HCT116 (cell line): ENCODE results near the gene GADD45G. TPM values are rescaled to one million over a fixed set of nuclear protein-coding genes. Genes with fewer than 3 reads are reported as not detected.

Source experiments
- ATAC-seq: fragments of 200-7000 bp; cut with Tn5 transposase; 2 replicates; pipeline ENCODE4 v1.9.1; 2020; ENCODE audit warnings: mild to moderate bottlenecking, moderate library complexity
- BruUV-seq: library from RNA; stranded (reverse); fragments of 400-500 nt; replicated peaks from 2 replicates; lab custom pipeline; 2021; lab: Mats Ljungman, UMichigan
- CTCF ChIA-PET: fragments of 300-600 bp; sonication (Branson Sonifier 250); formaldehyde crosslinking; loops from one replicate; lab custom pipeline; 2021; ENCODE audit warnings: antibody characterized with exemption; lab: Charles Lee
- POLR2A ChIA-PET: fragments of 300-600, 350-600 bp; sonication (Branson Sonifier 250); formaldehyde crosslinking; loops from one replicate; lab custom pipeline; 2021; ENCODE audit warnings: antibody characterized with exemption; lab: Charles Lee
- RAD21 ChIA-PET, 2 experiments: fragments of 300-600 bp; sonication (Branson Sonifier 250); formaldehyde crosslinking; loops; one replicate each; lab custom pipeline; 2023; ENCODE audit warnings: low total read pairs in 2 of 2; ENCODE audit not compliant: uncharacterized antibody in 2 of 2, unreplicated experiment in 2 of 2, low non-redundant PET in 1 of 2; lab: Charles Lee
- DNase-seq: peaks from one replicate; pipeline ENCODE4 v3.0.0-alpha.2; 2010; ENCODE audit warnings: low read depth, low spot score
- H2AFZ ChIP-seq: fragments of 200-600 bp; shearing (Covaris generic), sonication (generic); 2 replicates; pipeline ENCODE4 v1.6.1; 2017; ENCODE audit warnings: low read depth, mixed run types, mixed read lengths, antibody characterized with exemption, low read length; ENCODE audit not compliant: poor library complexity, severe bottlenecking
- H3K27ac ChIP-seq: 2 replicates; pipeline ENCODE4 v1.5.1; 2012; ENCODE audit warnings: low read depth, low read length
- H3K27me3 ChIP-seq: fragments of 200-600 bp; sonication (generic); 2 replicates; pipeline ENCODE4 v1.6.1; 2016; ENCODE audit warnings: mixed run types, low read length, mixed read lengths; ENCODE audit not compliant: insufficient read depth
- H3K36me3 ChIP-seq, 2 experiments: fragments of 200-500 bp in 1 of 2; fragments of 200-600 bp in 1 of 2; sonication (Bioruptor generic) in 1 of 2; sonication (generic) in 1 of 2; 2 replicates each; pipeline versions ENCODE4 v1.5.1 to v1.6.1; 2014 to 2016; ENCODE audit warnings: low read length in 2 of 2, inconsistent platforms in 1 of 2, mixed read lengths in 1 of 2, mixed run types in 1 of 2; ENCODE audit not compliant: insufficient read depth in 2 of 2, control insufficient read depth in 1 of 2
- H3K4me1 ChIP-seq, 2 experiments: fragments of 200-600 bp in 1 of 2; sonication (generic) in 1 of 2; 2 replicates each; pipeline versions ENCODE4 v1.5.1 to v1.6.1; 2012 to 2017; ENCODE audit warnings: low read length in 2 of 2, inconsistent platforms in 1 of 2, mild to moderate bottlenecking in 1 of 2, mixed read lengths in 1 of 2, mixed run types in 1 of 2, moderate library complexity in 1 of 2; ENCODE audit not compliant: insufficient read depth in 2 of 2, control insufficient read depth in 1 of 2
- H3K4me2 ChIP-seq: fragments of 200-600 bp; sonication (generic); 2 replicates; pipeline ENCODE4 v1.6.1; 2017; ENCODE audit warnings: mixed run types, low read length, mixed read lengths
- H3K4me3 ChIP-seq, 2 experiments: fragments of 200-600 bp in 1 of 2; sonication (generic) in 1 of 2; replicated peaks in 1 of 2; 2 replicates each; pipeline ENCODE4 v1.5.1; 2011 to 2016; ENCODE audit warnings: low read length in 2 of 2, control low read depth in 1 of 2, low read depth in 1 of 2, mild to moderate bottlenecking in 1 of 2, mixed read lengths in 1 of 2, mixed run types in 1 of 2
- H3K79me2 ChIP-seq: fragments of 200-600 bp; sonication (generic); 2 replicates; pipeline ENCODE4 v1.6.1; 2017; ENCODE audit warnings: mild to moderate bottlenecking, mixed run types, low read length, moderate library complexity, mixed read lengths; ENCODE audit not compliant: insufficient read depth
- H3K9ac ChIP-seq: fragments of 200-600 bp; sonication (generic); 2 replicates; pipeline ENCODE4 v1.6.1; 2016; ENCODE audit warnings: low read length, mixed read lengths
- H3K9me2 ChIP-seq: fragments of 200-600 bp; sonication (generic), shearing (Covaris generic); 2 replicates; pipeline ENCODE4 v1.6.1; 2017; ENCODE audit warnings: mixed run types, mild to moderate bottlenecking, moderate library complexity; ENCODE audit not compliant: insufficient read depth
- H3K9me3 ChIP-seq, 2 experiments: fragments of 200-500 bp in 1 of 2; fragments of 200-600 bp in 1 of 2; sonication (Bioruptor generic) in 1 of 2; sonication (generic) in 1 of 2; 2 replicates each; pipeline ENCODE4 v1.6.1; 2014 to 2017; ENCODE audit warnings: low read length in 2 of 2, mixed read lengths in 2 of 2, inconsistent platforms in 1 of 2, low read depth in 1 of 2, mild to moderate bottlenecking in 1 of 2, mixed run types in 1 of 2, moderate library complexity in 1 of 2; ENCODE audit not compliant: control insufficient read depth in 1 of 2, insufficient read depth in 1 of 2
- H4K20me1 ChIP-seq: fragments of 200-600 bp; sonication (generic), shearing (Covaris generic); 2 replicates; pipeline ENCODE4 v1.6.1; 2017; ENCODE audit warnings: mixed run types, mild to moderate bottlenecking, moderate library complexity; ENCODE audit not compliant: insufficient read depth
- EGR1 ChIP-seq: IDR thresholded peaks from 2 replicates; pipeline ENCODE4 v1.6.1; 2012; ENCODE audit warnings: low read depth
- ELF1 ChIP-seq: IDR thresholded peaks from 2 replicates; pipeline ENCODE4 v1.6.1; 2012; ENCODE audit warnings: low read depth, borderline replicate concordance
- EZH2 ChIP-seq: fragments of 200-600 bp; sonication (generic); IDR thresholded peaks from 2 replicates; pipeline ENCODE4 v1.6.1; 2017; ENCODE audit warnings: antibody characterized with exemption, mixed run types
- FOSL1 ChIP-seq: IDR thresholded peaks from 2 replicates; pipeline ENCODE4 v1.6.1; 2012; ENCODE audit warnings: low read depth
- JUND ChIP-seq: IDR thresholded peaks from 2 replicates; pipeline ENCODE4 v1.6.1; 2012
- POLR2AphosphoS5 ChIP-seq: IDR thresholded peaks from 2 replicates; pipeline ENCODE4 v1.6.1; 2011; ENCODE audit warnings: mild to moderate bottlenecking, low read depth, low read length, moderate library complexity
- RAD21 ChIP-seq: IDR thresholded peaks from 2 replicates; pipeline ENCODE4 v1.6.1; 2012; ENCODE audit warnings: low read depth, mild to moderate bottlenecking
- SIN3A ChIP-seq: IDR thresholded peaks from 2 replicates; pipeline ENCODE4 v1.6.1; 2012; ENCODE audit warnings: low read depth
- SP1 ChIP-seq: IDR thresholded peaks from 2 replicates; pipeline ENCODE4 v1.6.1; 2012; ENCODE audit warnings: low read depth
- TCF7L2 ChIP-seq: IDR thresholded peaks from 2 replicates; pipeline ENCODE4 v1.7.0; 2011; ENCODE audit warnings: borderline replicate concordance, inconsistent platforms; ENCODE audit not compliant: insufficient read depth, insufficient read length; ENCODE audit errors: extremely low read depth
- ZNF274 ChIP-seq: fragments of 200-500 bp; sonication (Bioruptor generic); IDR thresholded peaks from 2 replicates; pipeline ENCODE4 v1.6.1; 2014; ENCODE audit warnings: mild to moderate bottlenecking, low read depth, low read length, inconsistent platforms
- intact Hi-C: fragments of 100-400 bp; cut with micrococcal nuclease; formaldehyde crosslinking; loops from 2 replicates; pipeline ENCODE4 v1.10.0; 2022
- total RNA-seq: library from RNA; stranded (reverse); gene quantifications from one replicate; pipeline ENCODE4 v1.2.1, GENCODE V29; 2021; ENCODE audit not compliant: unreplicated experiment
- TF ChIP-seq, protein P1 (sequence below), 3 experiments: fragments of 200-600 bp in 1 of 3; sonication (generic) in 1 of 3; IDR thresholded peaks in 2 of 3; conservative IDR thresholded peaks in 1 of 3; 2 replicates each; pipeline ENCODE4 v1.5.1; 2012 to 2017; ENCODE audit warnings: low read depth in 2 of 3, low read length in 2 of 3, antibody characterized with exemption in 1 of 3, borderline replicate concordance in 1 of 3, control low read depth in 1 of 3, mild to moderate bottlenecking in 1 of 3, mixed read lengths in 1 of 3, mixed run types in 1 of 3, moderate library complexity in 1 of 3; ENCODE audit not compliant: insufficient read depth in 1 of 3
- TF ChIP-seq, protein P2 (sequence below): IDR thresholded peaks from 2 replicates; pipeline ENCODE4 v1.6.1; 2012; ENCODE audit warnings: low read depth
- TF ChIP-seq, protein P3 (sequence below): IDR thresholded peaks from 2 replicates; pipeline ENCODE4 v1.6.1; 2012

Gene GADD45G
- total RNA-seq, 1 experiment from 2014 or later = not detected

GRCh38 chr9:89647366-89648128 is 42.7 kb downstream of the GADD45G start:
- BruUV-seq = no TSS peak

More at GRCh38 chr9:89647366-89648128, 42.7 kb downstream of the GADD45G start:
- Histone ChIP-seq H4K20me1 (no peaks in the 10 kb centered on the region), H3K9me2 (no peaks in the 10 kb centered on the region), H3K27ac (no peak overlapping the region), H2AFZ (no peak overlapping the region), H3K9me3 (no peaks in the 10 kb centered on the region), H3K4me2 (no peak overlapping the region), H3K79me2 (no peaks in the 10 kb centered on the region), H3K27me3 (peaks cover 17% of the 10 kb centered on the region; the same call in 1 of the 2 replicates), H3K36me3 (no peaks in the 10 kb centered on the region), H3K4me1 (no peaks in the 10 kb centered on the region), H3K4me3 (no peak overlapping the region), H3K9ac (no peak overlapping the region)
- ATAC-seq = no peak
- TF ChIP-seq FOSL1 (no peak), SP1 (no peak), EZH2 (no peak), POLR2AphosphoS5 (no peak), ZNF274 (no peak), JUND (no peak), ELF1 (no peak), RAD21 (no peak), SIN3A (no peak), TCF7L2 (no peak), EGR1 (no peak)
- TF ChIP-seq, protein P1, sequence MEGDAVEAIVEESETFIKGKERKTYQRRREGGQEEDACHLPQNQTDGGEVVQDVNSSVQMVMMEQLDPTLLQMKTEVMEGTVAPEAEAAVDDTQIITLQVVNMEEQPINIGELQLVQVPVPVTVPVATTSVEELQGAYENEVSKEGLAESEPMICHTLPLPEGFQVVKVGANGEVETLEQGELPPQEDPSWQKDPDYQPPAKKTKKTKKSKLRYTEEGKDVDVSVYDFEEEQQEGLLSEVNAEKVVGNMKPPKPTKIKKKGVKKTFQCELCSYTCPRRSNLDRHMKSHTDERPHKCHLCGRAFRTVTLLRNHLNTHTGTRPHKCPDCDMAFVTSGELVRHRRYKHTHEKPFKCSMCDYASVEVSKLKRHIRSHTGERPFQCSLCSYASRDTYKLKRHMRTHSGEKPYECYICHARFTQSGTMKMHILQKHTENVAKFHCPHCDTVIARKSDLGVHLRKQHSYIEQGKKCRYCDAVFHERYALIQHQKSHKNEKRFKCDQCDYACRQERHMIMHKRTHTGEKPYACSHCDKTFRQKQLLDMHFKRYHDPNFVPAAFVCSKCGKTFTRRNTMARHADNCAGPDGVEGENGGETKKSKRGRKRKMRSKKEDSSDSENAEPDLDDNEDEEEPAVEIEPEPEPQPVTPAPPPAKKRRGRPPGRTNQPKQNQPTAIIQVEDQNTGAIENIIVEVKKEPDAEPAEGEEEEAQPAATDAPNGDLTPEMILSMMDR (IDR thresholded peaks at IDR 0.05 in 2 of 3, conservative IDR thresholded peaks at IDR 0.05 in 1 of 3; ENCODE audit: borderline replicate concordance in 1 of 3, insufficient read depth in 1 of 3, low read depth in 2 of 3, low read length in 2 of 3) = no peak
- TF ChIP-seq, protein P2, sequence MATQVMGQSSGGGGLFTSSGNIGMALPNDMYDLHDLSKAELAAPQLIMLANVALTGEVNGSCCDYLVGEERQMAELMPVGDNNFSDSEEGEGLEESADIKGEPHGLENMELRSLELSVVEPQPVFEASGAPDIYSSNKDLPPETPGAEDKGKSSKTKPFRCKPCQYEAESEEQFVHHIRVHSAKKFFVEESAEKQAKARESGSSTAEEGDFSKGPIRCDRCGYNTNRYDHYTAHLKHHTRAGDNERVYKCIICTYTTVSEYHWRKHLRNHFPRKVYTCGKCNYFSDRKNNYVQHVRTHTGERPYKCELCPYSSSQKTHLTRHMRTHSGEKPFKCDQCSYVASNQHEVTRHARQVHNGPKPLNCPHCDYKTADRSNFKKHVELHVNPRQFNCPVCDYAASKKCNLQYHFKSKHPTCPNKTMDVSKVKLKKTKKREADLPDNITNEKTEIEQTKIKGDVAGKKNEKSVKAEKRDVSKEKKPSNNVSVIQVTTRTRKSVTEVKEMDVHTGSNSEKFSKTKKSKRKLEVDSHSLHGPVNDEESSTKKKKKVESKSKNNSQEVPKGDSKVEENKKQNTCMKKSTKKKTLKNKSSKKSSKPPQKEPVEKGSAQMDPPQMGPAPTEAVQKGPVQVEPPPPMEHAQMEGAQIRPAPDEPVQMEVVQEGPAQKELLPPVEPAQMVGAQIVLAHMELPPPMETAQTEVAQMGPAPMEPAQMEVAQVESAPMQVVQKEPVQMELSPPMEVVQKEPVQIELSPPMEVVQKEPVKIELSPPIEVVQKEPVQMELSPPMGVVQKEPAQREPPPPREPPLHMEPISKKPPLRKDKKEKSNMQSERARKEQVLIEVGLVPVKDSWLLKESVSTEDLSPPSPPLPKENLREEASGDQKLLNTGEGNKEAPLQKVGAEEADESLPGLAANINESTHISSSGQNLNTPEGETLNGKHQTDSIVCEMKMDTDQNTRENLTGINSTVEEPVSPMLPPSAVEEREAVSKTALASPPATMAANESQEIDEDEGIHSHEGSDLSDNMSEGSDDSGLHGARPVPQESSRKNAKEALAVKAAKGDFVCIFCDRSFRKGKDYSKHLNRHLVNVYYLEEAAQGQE = no peak
- TF ChIP-seq, protein P3, sequence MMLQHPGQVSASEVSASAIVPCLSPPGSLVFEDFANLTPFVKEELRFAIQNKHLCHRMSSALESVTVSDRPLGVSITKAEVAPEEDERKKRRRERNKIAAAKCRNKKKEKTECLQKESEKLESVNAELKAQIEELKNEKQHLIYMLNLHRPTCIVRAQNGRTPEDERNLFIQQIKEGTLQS = no peak
- POLR2A ChIA-PET = no interaction called here
- no peak for DNase-seq
- CTCF ChIA-PET = no interaction called here
- intact Hi-C loops = no loop called here
- RAD21 ChIA-PET = no interaction called here
